Tibial nerve (tissue), 4 donors: ENCODE data around the gene PCNX2. TPM values are rescaled to one million over a fixed set of nuclear protein-coding genes. Genes with fewer than 3 reads are reported as not detected.

Source experiments
- DNase-seq, 2 donors: peaks; one replicate each; pipeline ENCODE4 v3.0.0-alpha.2; 2019; ENCODE audit warnings: low spot score in 2 of 2
- H3K27ac ChIP-seq, 4 donors: fragments of 200-600 bp; sonication (generic) in 3 of 4; one replicate each; pipeline ENCODE4 v1.5.1; 2017 to 2019; ENCODE audit warnings: mild to moderate bottlenecking in 1 of 4
- H3K27me3 ChIP-seq, 2 donors: fragments of 200-600 bp; sonication (generic) in 1 of 2; one replicate each; pipeline versions ENCODE4 v1.5.1 to v1.6.0; 2017 to 2019
- H3K36me3 ChIP-seq, 3 donors: fragments of 200-600 bp; sonication (generic); one replicate each; pipeline ENCODE4 v1.5.1; 2018 to 2019
- H3K4me1 ChIP-seq, 4 donors: fragments of 200-600 bp; sonication (generic) in 3 of 4; one replicate each; pipeline ENCODE4 v1.5.1; 2017 to 2019
- H3K4me3 ChIP-seq, 4 donors: fragments of 200-600 bp; sonication (generic) in 3 of 4; one replicate each; pipeline ENCODE4 v1.5.1; 2017 to 2019; ENCODE audit warnings: mild to moderate bottlenecking in 1 of 4, moderate library complexity in 1 of 4
- H3K9me3 ChIP-seq, 4 donors: fragments of 200-600 bp; sonication (generic) in 3 of 4; one replicate each; pipeline ENCODE4 v1.5.1; 2017 to 2019
- CTCF ChIP-seq, 5 experiments: fragments of 200-600 bp in 3 of 5; fragments of 450-650 bp in 2 of 5; sonication (generic) in 3 of 5; IDR thresholded peaks; one replicate each; pipeline ENCODE4 v1.5.1; 2016 to 2019; ENCODE audit warnings: antibody characterized with exemption in 5 of 5, mild to moderate bottlenecking in 3 of 5, moderate library complexity in 2 of 5
- EP300 ChIP-seq, 2 donors: sonication (generic); formaldehyde crosslinking; IDR thresholded peaks; one replicate each; pipeline ENCODE4 v1.6.1; 2017; ENCODE audit warnings: antibody characterized with exemption in 2 of 2, mild to moderate bottlenecking in 1 of 2
- POLR2A ChIP-seq, 2 donors: fragments of 450-650 bp; IDR thresholded peaks; one replicate each; pipeline ENCODE4 v1.6.1; 2017; ENCODE audit warnings: antibody characterized with exemption in 2 of 2, mild to moderate bottlenecking in 2 of 2, moderate library complexity in 2 of 2
- WGBS, 2 donors: methylation state at CpG; one replicate each; pipeline ENCODE4 v1.1.5; 2018; 5-methylcytosine and 5-hydroxymethylcytosine counted together
- total RNA-seq, 4 donors: library from RNA; depleted of rRNA; stranded (reverse); fragments of >200 nt; gene quantifications; one replicate each; pipeline ENCODE4 v1.1.0, GENCODE V29; 2016

Gene PCNX2
- total RNA-seq, 4 donors from 2014 or later = 10.2 to 32.1 (median 19.2) TPM

- 84 to 91% methylated on average over 5 of the region's 5 CpGs for WGBS, 2 donors
- H3K27ac ChIP-seq = no peak overlapping the region
Measured at GRCh38 chr1:233055879-233056641, 239.5 kb downstream of the PCNX2 start.

GRCh38 chr1:233045588-233045987, 249.9 kb downstream of the PCNX2 start:
- no peak for DNase-seq
- Histone ChIP-seq H3K27ac (no peak overlapping the region), H3K9me3 (peaks cover 0 to 8% (median under 1%) of the 10 kb centered on the region in 4 donors), H3K4me3 (no peak overlapping the region), H3K36me3 (no peaks in the 10 kb centered on the region), H3K27me3 (no peaks in the 10 kb centered on the region), H3K4me1 (no peaks in the 10 kb centered on the region)
- WGBS, 2 donors = 44 to 64% methylated on average over 2 of the region's 2 CpGs
- TF ChIP-seq POLR2A (IDR thresholded peaks at IDR 0.05) = no peak
- no peak for TF ChIP-seq CTCF (IDR thresholded peaks at IDR 0.05)
- no peak for TF ChIP-seq EP300 (IDR thresholded peaks at IDR 0.05)

More at GRCh38 chr1:233055879-233056641, 239.5 kb downstream of the PCNX2 start:
- Histone ChIP-seq H3K36me3 (peaks cover 0 to 6% (median 0%) of the 10 kb centered on the region in 3 donors), H3K27me3 (no peaks in the 10 kb centered on the region), H3K9me3 (peaks cover 0 to 5% (median 0%) of the 10 kb centered on the region in 4 donors), H3K4me1 (no peaks in the 10 kb centered on the region), H3K4me3 (no peak overlapping the region)
- TF ChIP-seq EP300 (IDR thresholded peaks at IDR 0.05) (no peak), POLR2A (IDR thresholded peaks at IDR 0.05) (no peak), CTCF (IDR thresholded peaks at IDR 0.05) (no peak)
- no peak for DNase-seq

GRCh38 chr1:233042834-233043233, 252.7 kb downstream of the PCNX2 start:
- no peaks in the 10 kb centered on the region for H3K4me1 ChIP-seq
- DNase-seq = no peak
- 92 to 95% methylated on average over 3 of the region's 3 CpGs for WGBS, 2 donors
- H3K36me3 ChIP-seq = no peaks in the 10 kb centered on the region
- no peaks in the 10 kb centered on the region for H3K27me3 ChIP-seq
- H3K27ac ChIP-seq = no peak overlapping the region
- H3K4me3 ChIP-seq = no peak overlapping the region
- TF ChIP-seq POLR2A (IDR thresholded peaks at IDR 0.05) = no peak
- no peak for TF ChIP-seq EP300 (IDR thresholded peaks at IDR 0.05)
- no peak for TF ChIP-seq CTCF (IDR thresholded peaks at IDR 0.05)
- no peaks in the 10 kb centered on the region for H3K9me3 ChIP-seq

GRCh38 chr1:233040494-233040893, 255.0 kb downstream of the PCNX2 start:
- DNase-seq = no peak
- Histone ChIP-seq H3K27ac (no peak overlapping the region), H3K4me1 (no peaks in the 10 kb centered on the region), H3K9me3 (no peaks in the 10 kb centered on the region), H3K4me3 (no peak overlapping the region), H3K36me3 (no peaks in the 10 kb centered on the region), H3K27me3 (no peaks in the 10 kb centered on the region)
- WGBS, 2 donors = 92 to 94% methylated on average over 4 of the region's 4 CpGs
- TF ChIP-seq POLR2A (IDR thresholded peaks at IDR 0.05) = no peak
- no peak for TF ChIP-seq CTCF (IDR thresholded peaks at IDR 0.05)
- no peak for TF ChIP-seq EP300 (IDR thresholded peaks at IDR 0.05)

- H3K27me3 ChIP-seq = no peaks in the 10 kb centered on the region
- no peaks in the 10 kb centered on the region for H3K4me1 ChIP-seq
- H3K36me3 ChIP-seq = no peaks in the 10 kb centered on the region
- no peak for TF ChIP-seq POLR2A (IDR thresholded peaks at IDR 0.05)
- TF ChIP-seq EP300 (IDR thresholded peaks at IDR 0.05) = no peak
- no peak for TF ChIP-seq CTCF (IDR thresholded peaks at IDR 0.05)
- H3K9me3 ChIP-seq = no peaks in the 10 kb centered on the region
- no peak for DNase-seq
- no peak overlapping the region for H3K27ac ChIP-seq
- no peak overlapping the region for H3K4me3 ChIP-seq
Measured at GRCh38 chr1:233038581-233038980, 256.9 kb downstream of the PCNX2 start.
